A375 (cell line): Measurements from ENCODE around the gene ARID4B. TPM values are rescaled to one million over a fixed set of nuclear protein-coding genes. Genes with fewer than 3 reads are reported as not detected.

ENCODE experiments used
- small RNA-seq: library from RNA; depleted of rRNA; stranded (forward); fragments of <200 nt; gene quantifications from one replicate; pipeline ENCODE3, GENCODE V24; 2014
- total RNA-seq: library from RNA; depleted of rRNA; stranded (reverse); fragments of >200 nt; shearing (Covaris generic); gene quantifications from 2 replicates; pipeline ENCODE4 v1.2.3, GENCODE V29; 2014; rRNA removed

The ARID4B gene, protein sequence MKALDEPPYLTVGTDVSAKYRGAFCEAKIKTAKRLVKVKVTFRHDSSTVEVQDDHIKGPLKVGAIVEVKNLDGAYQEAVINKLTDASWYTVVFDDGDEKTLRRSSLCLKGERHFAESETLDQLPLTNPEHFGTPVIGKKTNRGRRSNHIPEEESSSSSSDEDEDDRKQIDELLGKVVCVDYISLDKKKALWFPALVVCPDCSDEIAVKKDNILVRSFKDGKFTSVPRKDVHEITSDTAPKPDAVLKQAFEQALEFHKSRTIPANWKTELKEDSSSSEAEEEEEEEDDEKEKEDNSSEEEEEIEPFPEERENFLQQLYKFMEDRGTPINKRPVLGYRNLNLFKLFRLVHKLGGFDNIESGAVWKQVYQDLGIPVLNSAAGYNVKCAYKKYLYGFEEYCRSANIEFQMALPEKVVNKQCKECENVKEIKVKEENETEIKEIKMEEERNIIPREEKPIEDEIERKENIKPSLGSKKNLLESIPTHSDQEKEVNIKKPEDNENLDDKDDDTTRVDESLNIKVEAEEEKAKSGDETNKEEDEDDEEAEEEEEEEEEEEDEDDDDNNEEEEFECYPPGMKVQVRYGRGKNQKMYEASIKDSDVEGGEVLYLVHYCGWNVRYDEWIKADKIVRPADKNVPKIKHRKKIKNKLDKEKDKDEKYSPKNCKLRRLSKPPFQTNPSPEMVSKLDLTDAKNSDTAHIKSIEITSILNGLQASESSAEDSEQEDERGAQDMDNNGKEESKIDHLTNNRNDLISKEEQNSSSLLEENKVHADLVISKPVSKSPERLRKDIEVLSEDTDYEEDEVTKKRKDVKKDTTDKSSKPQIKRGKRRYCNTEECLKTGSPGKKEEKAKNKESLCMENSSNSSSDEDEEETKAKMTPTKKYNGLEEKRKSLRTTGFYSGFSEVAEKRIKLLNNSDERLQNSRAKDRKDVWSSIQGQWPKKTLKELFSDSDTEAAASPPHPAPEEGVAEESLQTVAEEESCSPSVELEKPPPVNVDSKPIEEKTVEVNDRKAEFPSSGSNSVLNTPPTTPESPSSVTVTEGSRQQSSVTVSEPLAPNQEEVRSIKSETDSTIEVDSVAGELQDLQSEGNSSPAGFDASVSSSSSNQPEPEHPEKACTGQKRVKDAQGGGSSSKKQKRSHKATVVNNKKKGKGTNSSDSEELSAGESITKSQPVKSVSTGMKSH (N-terminal part only)
- 30.5 and 43.0 TPM in 2 replicates for total RNA-seq

DNA sequence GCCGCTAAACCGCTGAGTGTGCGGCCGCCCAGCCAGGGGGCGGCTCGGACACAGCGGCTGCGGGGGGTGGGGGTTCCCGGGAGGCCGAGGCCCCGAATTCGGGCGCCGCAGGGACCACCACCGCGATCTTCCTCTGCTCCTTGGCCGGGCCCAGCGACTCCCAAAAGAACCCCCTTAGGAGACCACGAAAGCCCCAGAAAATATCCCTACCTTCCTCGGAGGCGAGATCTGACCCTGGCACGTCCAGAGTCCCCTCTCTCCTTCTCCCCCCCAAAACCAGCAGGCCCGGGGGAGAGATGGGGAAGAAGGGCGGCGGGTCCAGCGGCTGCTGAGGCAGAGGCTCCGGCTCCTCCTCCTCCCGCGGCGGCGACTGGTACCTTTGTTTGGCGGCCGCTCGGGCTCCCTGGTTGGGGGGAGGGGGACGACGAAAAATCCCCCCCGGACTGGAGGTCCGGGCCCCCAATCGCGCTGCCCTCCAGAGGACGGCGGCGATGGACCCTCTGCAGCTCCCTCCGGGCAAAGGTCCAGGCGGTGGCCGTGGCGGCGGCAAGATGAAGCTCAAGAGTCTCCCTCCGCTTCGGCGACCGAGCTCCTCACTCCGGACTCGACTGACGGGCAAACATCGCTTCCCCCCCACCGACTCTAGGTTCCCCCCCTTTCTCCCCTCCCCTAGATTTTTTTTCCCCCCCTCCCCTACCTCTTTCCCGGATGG is at the start of gene ARID4B:
TSS of gene ARID4B (minus strand) at position 621 of the 712 bp plus-strand sequence. CDS start 1,260 bp downstream, outside the sequence.

DNA sequence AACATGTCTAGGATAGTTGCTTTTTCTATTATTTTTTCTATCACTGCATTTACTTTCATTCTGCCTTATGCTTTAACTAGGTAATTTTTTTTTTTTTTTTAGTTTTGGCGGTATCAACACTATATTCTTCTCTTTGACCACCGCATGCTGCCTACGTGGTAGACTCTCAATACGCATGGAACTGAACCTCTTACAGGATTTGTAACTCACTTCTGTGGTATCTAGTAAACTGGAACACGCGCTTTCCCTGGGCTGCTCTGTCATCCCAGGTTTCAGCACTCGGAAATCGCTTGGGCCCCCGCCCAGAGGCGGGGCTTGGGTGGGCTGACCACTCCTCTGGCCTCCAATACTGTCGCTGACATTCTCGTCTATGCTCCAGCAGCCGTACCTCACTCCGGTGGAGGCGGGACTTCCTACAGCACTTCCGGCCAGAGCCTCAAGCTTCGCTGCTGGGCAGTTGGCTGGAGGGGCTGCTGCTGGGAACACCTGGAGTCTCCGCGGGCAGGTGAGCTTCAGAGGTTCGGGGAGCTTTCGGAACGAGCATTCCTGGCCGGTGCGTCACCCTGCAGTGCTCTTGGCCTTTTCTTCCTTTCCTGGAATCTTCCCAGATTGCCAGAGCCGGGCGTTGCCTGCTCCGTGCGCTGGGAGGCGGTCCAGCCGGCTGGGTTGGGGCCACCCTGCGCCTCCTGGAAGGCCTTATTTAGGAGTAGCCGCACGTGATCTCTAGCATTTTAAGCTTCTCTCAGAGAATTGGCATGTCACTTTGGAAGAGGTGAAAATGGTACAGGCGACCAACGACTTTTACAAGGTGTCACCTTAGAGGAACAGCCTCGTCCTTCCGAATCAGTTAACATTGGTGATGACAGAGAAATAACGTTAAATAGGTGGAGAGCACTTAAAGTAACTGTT is 39.3 kb upstream of the ARID4B start, which contains the start of gene TBCE:
TSS of gene TBCE (plus strand) at position 428 of the 909 bp plus-strand sequence. CDS start 12,623 bp downstream, outside the sequence.

DNA sequence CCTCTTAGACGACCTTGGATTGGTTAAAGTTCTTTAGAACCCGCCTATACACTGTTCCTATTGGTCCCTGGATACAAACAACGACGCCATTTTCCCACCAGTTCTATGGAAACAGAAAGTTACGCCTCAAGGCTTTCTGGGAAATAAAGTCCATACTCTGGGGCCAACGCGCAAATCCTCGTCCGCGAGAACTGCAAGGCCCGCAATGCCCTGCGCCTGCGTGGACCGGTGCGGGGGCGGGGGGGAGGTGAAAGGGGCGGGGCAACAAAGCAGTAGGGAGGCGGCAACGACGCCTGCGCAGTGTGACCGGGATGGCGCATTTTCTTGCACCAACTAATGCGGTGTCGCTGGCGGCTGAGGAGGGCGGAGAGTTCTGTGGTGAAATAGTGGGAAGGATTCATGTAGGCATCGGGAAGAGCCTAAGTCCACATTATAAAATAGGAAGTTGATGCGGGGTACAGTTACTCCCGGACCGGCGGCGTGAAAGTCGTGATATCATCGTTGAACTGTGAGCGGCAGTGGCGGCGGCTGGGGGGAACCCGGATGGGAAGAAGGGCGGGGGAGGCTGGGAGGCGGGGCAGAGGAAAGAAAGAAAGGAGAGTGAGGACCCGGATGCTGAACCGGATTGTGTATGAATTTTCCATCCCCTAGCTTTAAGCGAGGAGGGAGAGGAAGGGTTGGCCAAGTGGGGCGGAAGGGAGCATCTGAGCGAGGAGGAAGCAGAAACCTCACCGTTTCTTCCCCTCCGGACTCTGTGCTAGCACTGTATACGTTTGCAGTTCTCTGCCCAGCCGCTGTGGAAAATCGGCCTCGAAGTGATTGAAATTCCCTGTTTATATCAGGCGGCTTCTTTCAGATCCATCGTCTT is 526 bp upstream of the ARID4B start, which contains the start of gene GGPS1:
TSS of gene GGPS1 (plus strand) at position 300 of the 868 bp plus-strand sequence. CDS start 6,695 bp downstream, outside the sequence.

DNA sequence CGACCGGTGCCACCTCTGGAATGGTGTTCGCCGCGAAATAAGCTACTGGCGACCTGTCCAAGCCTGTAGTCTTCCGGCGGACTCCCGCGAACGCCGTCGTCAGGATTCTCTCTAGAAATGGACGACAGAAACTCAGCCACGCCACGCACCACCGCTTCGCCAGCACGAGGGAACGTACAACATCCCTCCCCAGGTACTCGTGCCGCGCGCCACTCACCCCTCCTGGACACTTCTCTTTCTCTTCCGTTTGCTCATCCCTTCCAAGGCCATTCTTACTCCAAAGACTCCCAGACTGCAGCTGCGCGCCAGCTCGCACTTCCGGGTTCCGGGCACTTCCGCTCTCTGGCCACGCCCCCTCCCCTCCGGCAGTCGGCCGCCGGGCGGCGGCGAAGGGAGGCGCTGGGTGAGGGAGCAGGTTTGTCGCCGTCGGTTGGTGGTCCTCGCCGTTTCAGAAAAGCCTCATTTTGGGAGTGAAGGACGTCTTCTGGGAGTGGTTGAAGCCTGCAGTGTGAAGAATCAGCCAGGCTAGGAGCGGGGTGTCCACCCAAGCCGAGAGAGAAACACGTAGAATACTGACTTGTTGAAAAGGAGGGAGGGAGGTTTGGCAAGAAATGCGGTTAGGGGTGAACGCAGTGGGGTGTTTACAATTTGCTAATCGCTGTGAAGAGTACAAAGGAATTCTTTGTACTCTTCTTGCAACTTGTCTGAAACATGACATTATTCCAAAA is 166.9 kb downstream of the ARID4B start, which contains the start of gene RBM34:
TSS of gene RBM34 (minus strand) at position 294 of the 728 bp plus-strand sequence. CDS start at position 270, 24 bp downstream.

DNA sequence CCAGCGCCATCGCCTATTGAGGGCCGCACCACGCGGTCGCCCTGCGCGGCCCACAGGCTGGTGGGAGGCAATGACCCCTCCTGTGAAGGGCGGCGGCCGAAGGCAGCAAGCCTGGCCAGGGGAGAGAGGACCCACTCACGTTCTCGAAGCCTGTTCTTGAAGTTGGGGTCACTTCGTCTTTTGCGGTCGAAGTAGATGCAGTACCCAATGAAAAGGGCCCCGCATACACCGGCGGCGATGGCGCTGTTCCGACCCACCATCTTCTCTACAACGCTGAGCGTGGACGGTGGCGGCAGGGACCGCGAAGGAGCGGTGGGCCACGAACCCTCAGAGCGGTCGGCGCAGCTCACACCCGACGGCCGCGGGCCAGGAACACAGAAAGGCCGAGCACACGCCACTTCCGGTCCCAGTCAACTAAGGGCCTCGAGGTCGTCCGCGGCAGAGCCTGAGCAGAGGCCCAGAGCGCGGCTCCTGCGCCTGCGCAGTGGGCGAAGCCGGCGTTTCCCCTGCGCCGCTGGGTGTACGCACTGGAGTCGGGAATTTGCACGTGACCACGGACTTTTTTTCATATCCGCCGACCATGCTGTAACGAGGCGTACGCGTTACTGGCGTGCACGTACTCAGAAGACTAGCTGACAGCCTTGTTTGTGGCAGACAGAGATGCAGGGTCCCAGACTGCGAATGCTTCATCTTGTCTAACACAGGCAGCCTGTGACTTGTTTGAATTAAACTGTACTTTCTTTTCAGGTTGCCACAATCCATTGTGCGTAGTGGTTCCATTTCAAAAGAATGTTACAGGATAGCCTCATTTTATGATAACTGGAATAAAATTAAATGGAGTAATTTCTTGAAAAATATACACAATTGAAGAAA is 199.3 kb downstream of the ARID4B start, which contains the start of gene TOMM20:
TSS of gene TOMM20 (minus strand) at position 382 of the 873 bp plus-strand sequence. CDS start at position 260, 122 bp downstream.

Small RNA genes lying within 50 kb of the gene (small RNA-seq; reads per million reads assigned to genes)
- gene AL391994.1 = not detected
- gene MIR4753 = not detected
- 1.8 reads per million, percentile 71 among the genes with 10 or more reads in this experiment for gene SNORA14B

Other genes with a start within 250 kb of the ARID4B start
- 153 and 155 TPM in 2 replicates for gene TOMM20, start 199.3 kb downstream of the ARID4B start, total RNA-seq
- gene RBM34, start 166.9 kb downstream of the ARID4B start, total RNA-seq = 102 and 107 TPM in 2 replicates
- 18.8 and 20.1 TPM in 2 replicates for gene GGPS1, start 391 bp upstream of the ARID4B start, total RNA-seq
- gene TBCE, start 39.2 kb upstream of the ARID4B start, total RNA-seq = 55.7 and 57.8 TPM in 2 replicates
- 46.9 and 59.0 TPM in 2 replicates for gene B3GALNT2, start 176.3 kb upstream of the ARID4B start, total RNA-seq